Stimulated activated CD4-positive, alpha-beta T cell treated with anti-CD3 and anti-CD28 coated beads, Interleukin-15, amount 100 ng/mL, for 48 hours (primary cell): ENCODE results near the gene RBKS.

Source experiments
- DNase-seq, 2 donors: peaks; one replicate each; pipeline ENCODE4 v3.0.0-alpha.2; 2020; ENCODE audit warnings: low read depth in 2 of 2

RBKS gene

GRCh38 chr2:27831279-27832050, 58.7 kb downstream of the RBKS start:
- no peak for DNase-seq

GRCh38 chr2:27830656-27831055, 59.5 kb downstream of the RBKS start:
- DNase-seq: no peak

GRCh38 chr2:27829791-27830190, 60.4 kb downstream of the RBKS start:
- no peak for DNase-seq

GRCh38 chr2:27828305-27828704, 61.9 kb downstream of the RBKS start:
- no peak for DNase-seq

- DNase-seq: no peak
These were observed 65.8 kb downstream of the RBKS start for GRCh38 chr2:27824401-27824800.

GRCh38 chr2:27823569-27823968, 66.6 kb downstream of the RBKS start:
- DNase-seq: no peak

- no peak for DNase-seq
These were observed 67.1 kb downstream of the RBKS start for GRCh38 chr2:27823135-27823534.

GRCh38 chr2:27822049-27822448, 68.1 kb downstream of the RBKS start:
- DNase-seq: no peak

GRCh38 chr2:27815860-27816438, 74.2 kb downstream of the RBKS start:
- no peak for DNase-seq

- no peak for DNase-seq
These were observed 75.4 kb downstream of the RBKS start for GRCh38 chr2:27814758-27815157.

GRCh38 chr2:27811768-27812167, 78.4 kb downstream of the RBKS start:
- DNase-seq: no peak

- no peak for DNase-seq
These were observed 79.7 kb downstream of the RBKS start for GRCh38 chr2:27810455-27810854.

GRCh38 chr2:27809761-27810241, 80.4 kb downstream of the RBKS start:
- no peak for DNase-seq

- no peak for DNase-seq
These were observed 81.2 kb downstream of the RBKS start for GRCh38 chr2:27808984-27809383.

GRCh38 chr2:27808418-27808817, 81.8 kb downstream of the RBKS start:
- no peak for DNase-seq

- DNase-seq: no peak
These were observed 82.7 kb downstream of the RBKS start for GRCh38 chr2:27807476-27807875.

GRCh38 chr2:27806311-27807059, 83.7 kb downstream of the RBKS start:
- DNase-seq: no peak

GRCh38 chr2:27805180-27805579, 85.0 kb downstream of the RBKS start:
- DNase-seq: no peak

- DNase-seq: no peak
These were observed 86.0 kb downstream of the RBKS start for GRCh38 chr2:27804146-27804545.

GRCh38 chr2:27803046-27803445, 87.1 kb downstream of the RBKS start:
- DNase-seq: no peak

- DNase-seq: no peak
These were observed 87.6 kb downstream of the RBKS start for GRCh38 chr2:27802547-27802946.

GRCh38 chr2:27800856-27801255, 89.3 kb downstream of the RBKS start:
- DNase-seq: no peak

GRCh38 chr2:27799646-27800010, 90.6 kb downstream of the RBKS start:
- DNase-seq: no peak
